Thoracic aorta (tissue), 2 donors: ENCODE data around the gene SEPHS2. TPM values are rescaled to one million over a fixed set of nuclear protein-coding genes. Genes with fewer than 3 reads are reported as not detected.
A peak's percentile ranks its signal among the peaks of the same experiment; 100 is the strongest.

Experiments used
- ATAC-seq: fragments of 150-250 bp; one replicate; pipeline ENCODE4 v1.8.0; 2017; ENCODE audit warnings: low read depth; ENCODE audit not compliant: insufficient number of reproducible peaks, low FRiP score
- DNase-seq: peaks from one replicate; pipeline ENCODE4 v3.0.0-alpha.2; 2020; ENCODE audit warnings: low spot score
- H3K27ac ChIP-seq, 2 donors: fragments of 200-600 bp; sonication (generic); 1 replicate in 1 of 2; 2 replicates in 1 of 2; pipeline ENCODE4 v1.5.1; 2016; ENCODE audit warnings: mild to moderate bottlenecking in 2 of 2, moderate library complexity in 2 of 2
- H3K27me3 ChIP-seq: fragments of 200-600 bp; sonication (generic); replicated peaks from 2 replicates; pipeline ENCODE4 v1.6.0; 2016; ENCODE audit warnings: mild to moderate bottlenecking; ENCODE audit not compliant: insufficient read depth
- H3K36me3 ChIP-seq: fragments of 200-600 bp; sonication (generic); one replicate; pipeline ENCODE4 v1.5.1; 2016
- H3K4me1 ChIP-seq, 2 donors: fragments of 200-600 bp; sonication (generic); 1 replicate in 1 of 2; 2 replicates in 1 of 2; pipeline versions ENCODE4 v1.5.1 to v1.6.0; 2016; ENCODE audit warnings: low read depth in 2 of 2, mild to moderate bottlenecking in 1 of 2; ENCODE audit not compliant: control insufficient read depth in 1 of 2
- H3K4me3 ChIP-seq: fragments of 200-600 bp; sonication (generic); 2 replicates; pipeline ENCODE4 v1.5.1; 2016; ENCODE audit warnings: mild to moderate bottlenecking
- H3K9me3 ChIP-seq: fragments of 200-600 bp; sonication (generic); 2 replicates; pipeline ENCODE4 v1.5.1; 2016
- CTCF ChIP-seq: fragments of 200-600 bp; sonication (generic); IDR thresholded peaks from one replicate; pipeline ENCODE4 v1.5.1; 2019; ENCODE audit warnings: antibody characterized with exemption
- total RNA-seq, 2 donors: library from RNA; depleted of rRNA; stranded (reverse); fragments of >200 nt; gene quantifications; one replicate each; pipeline versions ENCODE4 v1.1.0 to v1.2.3, GENCODE V29; 2016

Gene SEPHS2
- total RNA-seq, 2 donors from 2014 or later = 18.1 to 30.3 TPM

- ATAC-seq (no peak), DNase-seq (no peak)
- Histone ChIP-seq H3K4me3 (no peak overlapping the region), H3K9me3 (no peaks in the 10 kb centered on the region), H3K4me1 (peaks cover 0 to under 1% of the 10 kb centered on the region in 2 donors), H3K27me3 (no peaks in the 10 kb centered on the region), H3K36me3 (no peaks in the 10 kb centered on the region), H3K27ac (no peak overlapping the region)
- TF ChIP-seq CTCF = no peak
Observed at GRCh38 chr16:30438835-30439234, 6.8 kb downstream of the SEPHS2 start.

- no peak overlapping the region for H3K4me3 ChIP-seq
- no peak for TF ChIP-seq CTCF
- DNase-seq (no peak), ATAC-seq (no peak)
- H3K9me3 ChIP-seq = no peaks in the 10 kb centered on the region
- H3K4me1 ChIP-seq = no peaks in the 10 kb centered on the region
- no peaks in the 10 kb centered on the region for H3K27me3 ChIP-seq
- no peaks in the 10 kb centered on the region for H3K36me3 ChIP-seq
- no peak overlapping the region for H3K27ac ChIP-seq
Observed at GRCh38 chr16:30437511-30438046, 8.1 kb downstream of the SEPHS2 start.

GRCh38 chr16:30434852-30435251 lies 10.8 kb downstream of the SEPHS2 start:
- H3K9me3 ChIP-seq = no peaks in the 10 kb centered on the region
- no peak for TF ChIP-seq CTCF
- ATAC-seq = no peak
- peaks cover 0 to 5% of the 10 kb centered on the region in 2 donors for H3K4me1 ChIP-seq
- no peaks in the 10 kb centered on the region for H3K36me3 ChIP-seq
- H3K27ac ChIP-seq = no peak overlapping the region
- H3K4me3 ChIP-seq = no peak overlapping the region
- no peak for DNase-seq
- no peaks in the 10 kb centered on the region for H3K27me3 ChIP-seq

GRCh38 chr16:30430428-30430970 lies 15.2 kb downstream of the SEPHS2 start:
- ATAC-seq = no peak
- Histone ChIP-seq H3K4me3 (peak overlapping the region; percentile 82), H3K27ac (peak overlapping the region; percentile 39 to 42), H3K4me1 (peaks cover 0 to 18% of the 10 kb centered on the region in 2 donors), H3K27me3 (no peaks in the 10 kb centered on the region), H3K9me3 (no peaks in the 10 kb centered on the region), H3K36me3 (no peaks in the 10 kb centered on the region)
- no peak for DNase-seq
- no peak for TF ChIP-seq CTCF

GRCh38 chr16:30429678-30430427 lies 15.8 kb downstream of the SEPHS2 start, which contains the start of gene DCTPP1:
Gene DCTPP1, minus strand, starts transcription at chr16:30430030. Its CDS starts 50 bp downstream, at chr16:30429980.
- ATAC-seq = peak; percentile 100
- TF ChIP-seq CTCF = peak; percentile 70

More at GRCh38 chr16:30429678-30430427, 15.8 kb downstream of the SEPHS2 start, which contains the start of gene DCTPP1:
- peak within 1 kb of the TSS; percentile 82 for H3K4me3 ChIP-seq
- no peaks in the 10 kb centered on the region for H3K36me3 ChIP-seq
- H3K27me3 ChIP-seq = no peaks in the 10 kb centered on the region
- no peaks in the 10 kb centered on the region for H3K9me3 ChIP-seq
- H3K27ac ChIP-seq = peak within 1 kb of the TSS; percentile 39 to 42
- peak; percentile 94 for DNase-seq
- H3K4me1 ChIP-seq = peaks cover 0 to 18% of the 10 kb centered on the region in 2 donors
